ENCODE data around the gene LRP4. TPM values are rescaled to one million over a fixed set of nuclear protein-coding genes. Genes with fewer than 3 reads are reported as not detected.
"Not testable (repeated sequence)": the region's sequence is repeated elsewhere in the genome, so short reads cannot be mapped to it uniquely, and the experiment has no call there.

The LRP4 gene
- total and polyA plus RNA-seq, 2 donors (not counting 3 experiments of a cell fraction or from before 2014, with no cell fraction given), result 0.86 to 2.0 TPM

- H3K27me3 ChIP-seq (ENCODE audit: control insufficient read depth in 2 of 2, insufficient read depth in 2 of 2, low read length in 2 of 2), result no peaks in the 10 kb centered on the region
- H3K36me3 ChIP-seq (ENCODE audit: control insufficient read depth in 2 of 2, extremely low read depth in 1 of 2, insufficient read depth in 2 of 2, low read length in 2 of 2), result no peaks in the 10 kb centered on the region
- POLR2A ChIA-PET, result no interaction called here
- no peak overlapping the region for H3K27ac ChIP-seq (ENCODE audit: insufficient read depth, low read depth, low read length)
- dilution Hi-C loops (cut with MboI; ENCODE audit: extremely low pct_ligation_motif_present, low sequenced_read_pairs) (no loop called here), intact Hi-C loops (cut with micrococcal nuclease) (no loop called here)
- H3K4me3 ChIP-seq (replicated peaks in 1 of 3; ENCODE audit: insufficient read depth in 1 of 3, low read depth in 1 of 3, low read length in 3 of 3), result no peak overlapping the region
- no peak for TF ChIP-seq GATA2 (IDR thresholded peaks at IDR 0.05; ENCODE audit: insufficient read depth, insufficient read length, low read depth, low read length)
- no peak for TF ChIP-seq FOS (IDR thresholded peaks at IDR 0.05; ENCODE audit: borderline replicate concordance, insufficient read depth, low read length)
- TF ChIP-seq JUN (IDR thresholded peaks at IDR 0.05; ENCODE audit: borderline replicate concordance, insufficient read depth, insufficient read length, low read depth), result no peak
- TF ChIP-seq POLR2A (IDR thresholded peaks at IDR 0.05; ENCODE audit: low read depth, low read length), result no peak
- TF ChIP-seq MAX (IDR thresholded peaks at IDR 0.05; ENCODE audit: insufficient read depth, insufficient read length), result no peak
- no peak for TF ChIP-seq EZH2 (IDR thresholded peaks at IDR 0.05; ENCODE audit: borderline replicate concordance, low read depth, low read length, severe bottlenecking)
- no peak for TF ChIP-seq POLR2AphosphoS5 (IDR thresholded peaks at IDR 0.05; ENCODE audit: insufficient read depth, low read depth, low read length)
- no peak for TF ChIP-seq MYC (IDR thresholded peaks at IDR 0.05; ENCODE audit: low read depth, low read length)
- no peak for TF ChIP-seq CTCF (IDR thresholded peaks at IDR 0.05; ENCODE audit: extremely low read depth in 1 of 2, insufficient read depth in 1 of 2, low read depth in 1 of 2, low read length in 2 of 2)
- no peak overlapping the region for H3K9ac ChIP-seq (replicated peaks; ENCODE audit: extremely low read depth, insufficient read depth, low read length)
- H3K79me2 ChIP-seq (ENCODE audit: control insufficient read depth, insufficient read depth, low read length), result no peaks in the 10 kb centered on the region
- CTCF ChIA-PET, result interaction anchor here (1.0 to 1.7 kb wide), 6 partner anchors 9 to 190 kb away, joined by 3 to 6 read pairs (median 4); partner anchors contain the start of gene CSTPP1
- DNase-seq (ENCODE audit: low read depth, low spot score) (no peak), FAIRE-seq (no peak)
- H4K20me1 ChIP-seq (replicated peaks; ENCODE audit: control insufficient read depth, extremely low read depth, insufficient read depth, low read length), result no peaks in the 10 kb centered on the region
- no peak overlapping the region for H2AFZ ChIP-seq (ENCODE audit: low read depth, low read length)
- no peaks in the 10 kb centered on the region for H3K9me3 ChIP-seq (replicated peaks; ENCODE audit: control insufficient read depth, insufficient read depth, low read length)
- H3K4me1 ChIP-seq (ENCODE audit: control insufficient read depth, extremely low read depth, insufficient read depth, low read length), result no peaks in the 10 kb centered on the region
- no TSS peak for BruUV-seq (replicated peaks)
- no peak overlapping the region for H3K4me2 ChIP-seq (ENCODE audit: insufficient read depth, low read length)
- H3K9me1 ChIP-seq (replicated peaks; ENCODE audit: control insufficient read depth, extremely low read depth, insufficient read depth, low read length), result no peaks in the 10 kb centered on the region
Observed at GRCh38 chr11:46963844-46964243, 45.5 kb upstream of the LRP4 start.

- intact Hi-C loops (cut with micrococcal nuclease); H4K20me1 ChIP-seq (replicated peaks; ENCODE audit: control insufficient read depth, extremely low read depth, insufficient read depth, low read length); H3K4me1 ChIP-seq (ENCODE audit: control insufficient read depth, extremely low read depth, insufficient read depth, low read length); H3K4me3 ChIP-seq (replicated peaks in 1 of 3; ENCODE audit: insufficient read depth in 1 of 3, low read depth in 1 of 3, low read length in 3 of 3); H3K27ac ChIP-seq (ENCODE audit: insufficient read depth, low read depth, low read length); H3K4me2 ChIP-seq (ENCODE audit: insufficient read depth, low read length); H3K9ac ChIP-seq (replicated peaks; ENCODE audit: extremely low read depth, insufficient read depth, low read length); H3K36me3 ChIP-seq (ENCODE audit: control insufficient read depth in 2 of 2, extremely low read depth in 1 of 2, insufficient read depth in 2 of 2, low read length in 2 of 2); POLR2A ChIA-PET; H3K79me2 ChIP-seq (ENCODE audit: control insufficient read depth, insufficient read depth, low read length); H3K9me1 ChIP-seq (replicated peaks; ENCODE audit: control insufficient read depth, extremely low read depth, insufficient read depth, low read length); BruUV-seq (replicated peaks); H2AFZ ChIP-seq (ENCODE audit: low read depth, low read length); H3K9me3 ChIP-seq (replicated peaks; ENCODE audit: control insufficient read depth, insufficient read depth, low read length); CTCF ChIA-PET; DNase-seq (ENCODE audit: low read depth, low spot score); dilution Hi-C loops (cut with MboI; ENCODE audit: extremely low pct_ligation_motif_present, low sequenced_read_pairs); H3K27me3 ChIP-seq (ENCODE audit: control insufficient read depth in 2 of 2, insufficient read depth in 2 of 2, low read length in 2 of 2): not testable (repeated sequence)
- peak; percentile 43 for FAIRE-seq
Observed at GRCh38 chr11:46961886-46962285, 43.5 kb upstream of the LRP4 start.
